NCI-H1105 treated with DMSO at 0.1 percent for 48 hours (cell line): ENCODE results near the gene SLIT3.
A peak's percentile ranks its signal among the peaks of the same experiment; 100 is the strongest.

ENCODE experiments used
- DNase-seq: peaks from one replicate; lab custom pipeline; 2025; lab: John Stamatoyannopoulos, UW

SLIT3 gene

DNA sequence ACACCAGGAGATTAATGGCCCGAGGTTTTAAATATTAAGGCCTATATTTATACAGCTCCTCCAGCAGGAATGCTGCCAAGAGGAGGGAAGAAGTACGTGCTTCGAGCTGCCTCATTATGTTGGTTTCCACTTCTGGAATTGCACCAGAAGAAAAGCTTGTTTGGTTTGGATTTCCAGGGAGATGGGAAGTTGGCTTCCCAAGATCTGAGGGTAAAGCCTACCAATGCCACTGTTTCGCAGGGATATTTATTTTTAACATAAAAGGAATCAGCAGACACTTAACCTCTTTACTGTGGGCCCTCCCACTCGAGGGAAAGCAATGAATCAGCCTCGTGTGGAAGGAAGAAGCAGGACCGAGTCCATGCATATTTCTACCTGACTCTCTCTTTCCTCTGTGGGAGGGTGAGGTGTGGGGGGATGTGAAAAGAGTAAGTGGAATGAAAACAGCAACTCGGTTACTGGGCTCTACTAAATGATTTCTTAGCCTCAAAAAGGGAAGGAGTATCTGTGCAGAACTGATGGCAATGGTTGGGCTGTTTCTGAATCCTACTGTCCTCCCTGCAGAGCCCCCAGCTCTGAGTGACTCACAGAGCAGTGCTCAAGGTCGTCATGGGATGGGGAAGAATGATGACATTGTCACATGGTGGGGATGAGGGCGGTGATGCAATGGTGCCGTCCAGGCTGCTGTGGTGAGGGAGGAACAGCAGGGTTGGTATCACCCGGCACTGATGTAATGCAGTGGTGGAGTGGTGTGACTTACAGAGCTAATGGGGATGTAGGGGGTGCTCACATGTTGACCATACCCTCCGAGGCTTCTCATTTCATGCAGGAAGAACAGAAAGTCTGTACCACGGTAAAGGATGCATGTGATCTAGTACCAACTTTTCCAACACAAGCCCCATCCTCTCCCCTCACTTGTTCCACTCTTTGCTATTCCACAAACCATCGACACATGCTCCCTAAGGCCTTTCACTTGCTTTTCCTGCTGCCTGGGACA lies 506.8 kb downstream of the SLIT3 start:
- DNase-seq, result no peak

- no peak for DNase-seq
Observed at GRCh38 chr5:168792678-168793077, 508.3 kb downstream of the SLIT3 start.

DNA sequence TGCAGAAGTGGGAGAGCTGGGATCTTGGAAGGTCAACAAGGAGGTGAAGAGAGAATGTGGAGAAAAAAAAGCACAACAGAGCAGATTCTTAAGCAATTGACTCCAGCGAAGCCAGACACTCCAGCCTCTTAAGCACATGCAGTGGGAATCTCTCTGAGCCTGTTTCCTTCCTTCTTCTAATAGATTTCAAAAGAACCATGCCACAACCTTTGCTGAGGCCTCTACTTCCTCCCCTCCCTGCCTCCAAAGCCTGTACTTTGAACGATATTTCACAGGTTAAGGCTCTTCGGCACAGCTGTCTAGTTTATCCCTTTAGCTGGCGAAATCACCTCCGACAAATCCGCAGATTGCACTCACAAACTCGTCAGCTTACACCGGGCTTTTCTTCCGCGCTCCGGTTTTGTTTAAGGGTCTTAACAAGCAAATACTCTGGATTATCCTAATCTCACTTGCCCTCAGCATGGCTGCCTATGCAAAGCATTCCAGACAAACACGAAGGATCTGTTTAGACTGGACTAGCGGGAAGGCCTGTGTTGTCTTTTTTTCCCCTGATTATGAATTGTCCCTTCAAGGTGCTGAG lies 510.2 kb downstream of the SLIT3 start:
- DNase-seq, result no peak

DNA sequence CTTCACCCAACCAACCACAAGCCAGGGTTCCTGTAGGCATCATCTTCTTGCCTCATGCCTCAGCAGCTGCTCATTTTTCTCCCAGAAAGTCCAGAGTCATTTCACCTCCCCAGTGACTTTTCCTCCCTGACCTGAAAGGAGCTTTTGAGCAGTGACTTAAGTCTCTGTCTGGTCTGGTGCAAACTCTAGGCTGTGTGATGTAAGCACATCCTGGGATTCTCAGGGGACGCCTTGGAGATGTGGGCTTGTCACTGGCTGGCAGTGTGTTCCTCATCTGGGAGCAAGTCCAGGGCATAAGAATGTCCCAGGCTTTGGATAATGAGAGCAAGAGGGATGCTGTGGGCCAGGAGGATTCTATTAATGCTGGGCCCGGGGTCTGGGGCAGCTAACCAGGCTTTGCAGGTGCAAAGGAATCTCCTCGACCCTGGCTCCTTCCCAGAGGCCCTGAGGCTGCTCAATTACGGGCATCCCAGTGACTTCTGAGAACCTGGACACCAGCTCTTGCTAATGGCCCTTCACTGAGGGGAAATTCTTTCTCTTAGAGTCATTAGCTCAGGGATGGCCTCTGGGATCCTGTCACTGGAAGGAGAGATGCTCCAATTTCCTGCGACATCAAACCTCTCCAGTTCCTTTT lies 510.8 kb downstream of the SLIT3 start:
- no peak for DNase-seq

DNA sequence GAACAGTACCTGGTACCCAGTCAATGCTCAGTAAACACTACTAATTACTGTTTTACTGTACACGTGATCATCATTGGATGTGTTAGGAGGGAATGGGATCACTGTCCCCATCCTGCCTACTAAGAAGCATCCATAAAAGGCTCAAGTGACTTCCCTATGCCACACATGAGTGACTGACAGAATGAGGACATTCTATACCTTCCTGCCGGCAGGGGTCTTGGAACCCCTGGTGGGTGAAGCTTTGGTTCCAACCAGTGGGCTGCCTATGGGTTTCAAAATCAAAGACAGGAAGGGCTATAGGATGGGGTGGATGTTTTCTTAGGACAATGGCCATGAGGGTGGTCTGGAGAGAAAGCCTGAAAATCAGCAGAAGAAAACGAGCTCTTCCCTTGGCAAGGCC lies 512.2 kb downstream of the SLIT3 start:
- no peak for DNase-seq

GRCh38 chr5:168788107-168788506 lies 512.8 kb downstream of the SLIT3 start:
- no peak for DNase-seq

GRCh38 chr5:168786147-168786546 lies 514.8 kb downstream of the SLIT3 start:
- DNase-seq, result no peak

GRCh38 chr5:168784454-168784853 lies 516.5 kb downstream of the SLIT3 start:
- DNase-seq, result no peak

- DNase-seq, result peak; percentile 60
Observed at GRCh38 chr5:168781941-168782571, 518.9 kb downstream of the SLIT3 start.

DNA sequence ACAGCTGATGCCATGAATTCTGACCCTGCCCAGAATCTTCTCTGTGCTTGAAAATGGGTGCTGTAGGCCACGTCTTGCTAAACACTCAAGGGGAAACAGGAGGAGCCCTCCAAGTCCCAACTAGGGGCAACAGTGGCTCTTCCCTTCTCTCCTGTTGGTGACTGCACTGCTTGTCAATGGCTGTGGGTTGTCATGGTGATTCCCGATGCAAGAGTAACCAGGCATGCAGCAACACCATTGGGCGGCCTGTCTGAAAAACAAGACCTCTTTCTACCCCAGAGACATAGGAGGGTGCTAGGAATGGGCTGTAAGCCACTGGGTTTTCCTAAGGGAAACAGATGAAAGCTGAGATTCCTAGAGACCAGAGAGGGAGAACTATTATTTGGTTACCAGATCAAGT lies 520.1 kb downstream of the SLIT3 start:
- DNase-seq, result no peak

DNA sequence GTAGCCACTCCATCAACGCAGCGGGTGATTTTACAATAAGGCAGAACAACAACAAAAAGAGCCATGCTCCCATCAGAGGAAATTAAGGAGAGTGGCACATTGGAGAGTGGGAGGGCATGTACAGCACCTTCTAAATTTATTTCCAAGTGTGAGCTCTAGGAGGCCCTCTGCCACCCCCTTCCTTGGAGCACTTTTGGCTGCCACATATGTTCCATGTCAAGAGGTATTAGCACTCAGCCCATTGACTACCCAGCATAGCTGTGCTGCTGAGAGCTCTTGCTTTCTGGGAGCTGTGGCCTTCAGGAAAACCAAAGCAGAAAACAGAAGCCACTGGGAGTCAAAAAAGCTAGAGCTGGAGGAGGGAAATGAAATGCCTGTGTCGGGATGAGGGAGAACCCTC lies 521.6 kb downstream of the SLIT3 start:
- no peak for DNase-seq

DNA sequence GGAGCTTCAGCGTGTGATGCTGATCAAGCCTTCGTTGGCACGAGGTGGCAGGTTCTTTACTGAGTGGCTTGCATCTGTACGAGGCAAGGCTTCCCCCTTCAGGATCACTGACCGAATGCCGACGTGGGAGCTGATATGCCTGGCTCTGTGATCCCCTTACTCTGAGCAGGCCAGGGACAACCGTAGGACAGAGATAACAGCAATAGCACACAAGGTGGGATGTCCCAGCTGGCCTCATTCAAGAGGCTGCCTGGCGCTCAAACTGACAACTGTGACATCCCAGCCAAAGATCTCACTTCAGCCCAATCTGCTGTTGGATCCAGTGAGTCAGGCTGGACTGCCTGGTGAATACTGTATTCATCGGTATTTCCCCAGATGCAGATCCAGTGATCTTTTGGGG lies 522.4 kb downstream of the SLIT3 start:
- no peak for DNase-seq

GRCh38 chr5:168777651-168778050 lies 523.3 kb downstream of the SLIT3 start:
- no peak for DNase-seq

- DNase-seq, result no peak
Observed at GRCh38 chr5:168776070-168776469, 524.9 kb downstream of the SLIT3 start.

- no peak for DNase-seq
Observed at GRCh38 chr5:168773226-168773625, 527.7 kb downstream of the SLIT3 start.

GRCh38 chr5:168772316-168772961 lies 528.5 kb downstream of the SLIT3 start:
- DNase-seq, result no peak

DNA sequence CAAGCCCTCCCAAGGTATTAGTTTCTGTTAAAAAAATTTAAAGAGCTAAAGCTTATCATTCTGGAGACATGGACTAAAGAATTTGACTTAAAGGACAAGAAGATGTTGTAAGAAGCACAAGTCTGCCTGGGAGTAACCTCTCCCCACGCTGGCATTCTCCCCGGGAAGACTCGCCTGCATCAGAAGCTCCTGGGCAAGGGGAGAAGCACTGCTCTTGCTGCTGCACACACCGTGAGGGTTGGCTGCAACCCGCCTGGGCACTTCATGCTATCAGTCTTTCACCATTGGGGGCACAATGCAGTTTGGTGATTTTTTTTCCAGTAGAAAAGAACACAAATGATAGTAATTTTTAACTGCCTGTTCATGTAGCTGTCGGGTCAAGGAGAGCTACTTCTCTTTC lies 529.3 kb downstream of the SLIT3 start:
- no peak for DNase-seq

DNA sequence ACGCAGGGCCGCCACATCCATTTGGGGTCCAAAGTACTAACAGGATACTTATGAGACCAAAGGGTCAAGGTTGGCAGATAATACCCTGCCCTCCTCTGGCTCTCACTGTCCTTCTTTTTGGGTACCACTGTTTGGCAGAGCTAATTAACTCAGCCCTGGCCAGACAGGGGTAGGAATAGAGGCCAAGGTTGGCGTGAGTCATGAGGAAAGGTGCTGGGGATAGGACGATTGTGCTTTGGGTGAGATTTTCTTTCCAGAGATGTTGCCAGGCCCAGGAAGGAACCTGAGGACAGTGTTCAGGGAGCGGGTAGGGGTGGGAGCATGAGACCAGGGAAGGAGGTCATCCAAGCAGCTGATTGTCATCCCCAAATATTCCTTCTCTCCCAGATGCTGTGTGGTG lies 529.9 kb downstream of the SLIT3 start:
- no peak for DNase-seq

GRCh38 chr5:168770036-168770498 lies 530.9 kb downstream of the SLIT3 start:
- peak; percentile 4 for DNase-seq

- DNase-seq, result no peak
Observed at GRCh38 chr5:168768172-168768571, 532.8 kb downstream of the SLIT3 start.

DNA sequence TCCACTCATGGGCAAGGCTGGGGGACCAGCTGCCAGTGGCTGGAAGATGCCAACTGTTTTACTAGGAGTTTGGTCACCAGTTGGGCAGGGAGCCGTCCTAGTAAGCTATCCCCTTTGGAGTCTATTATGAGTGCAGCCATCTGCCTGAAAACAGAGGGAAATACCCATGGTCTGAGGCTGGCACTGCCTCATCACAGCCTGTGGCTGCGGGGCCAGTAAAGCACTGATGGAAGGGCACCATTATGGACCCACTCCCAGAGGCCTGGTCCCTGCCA lies 534.6 kb downstream of the SLIT3 start:
- no peak for DNase-seq
